Measurements from ENCODE around the gene RNH1. TPM values are rescaled to one million over a fixed set of nuclear protein-coding genes. Genes with fewer than 3 reads are reported as not detected.
A peak's percentile ranks its signal among the peaks of the same experiment; 100 is the strongest.

RNH1 gene
- total RNA-seq, 1 donor from 2014 or later: 85.9 TPM

GRCh38 chr11:537622-538430, 30.8 kb upstream of the RNH1 start:
- Mint-ChIP-seq H3K4me1 (ENCODE audit: low read depth, unreplicated experiment) (no peaks in the 10 kb centered on the region), H3K4me3 (ENCODE audit: unreplicated experiment) (no peak overlapping the region), H3K27ac (ENCODE audit: unreplicated experiment) (no peak overlapping the region), H3K9me3 (ENCODE audit: unreplicated experiment) (peaks cover 5% of the 10 kb centered on the region), H3K36me3 (ENCODE audit: unreplicated experiment) (no peaks in the 10 kb centered on the region), H3K27me3 (ENCODE audit: unreplicated experiment) (peaks cover 4% of the 10 kb centered on the region)
- DNase-seq: no peak
- TF ChIP-seq CTCF (IDR thresholded peaks at IDR 0.05; ENCODE audit: partially characterized antibody, unreplicated experiment): no peak

GRCh38 chr11:536841-537621, 30.0 kb upstream of the RNH1 start, which contains the start of gene LRRC56:
Gene LRRC56 (plus strand): TSS chr11:537527. CDS start chr11:540685, 3,158 bp downstream.
- Mint-ChIP-seq H3K27ac (ENCODE audit: unreplicated experiment) (peak within 1 kb of the TSS; percentile 83), H3K27me3 (ENCODE audit: unreplicated experiment) (peaks cover 4% of the 10 kb centered on the region), H3K4me3 (ENCODE audit: unreplicated experiment) (peak within 1 kb of the TSS; percentile 92), H3K4me1 (ENCODE audit: low read depth, unreplicated experiment) (no peaks in the 10 kb centered on the region), H3K9me3 (ENCODE audit: unreplicated experiment) (peaks cover 5% of the 10 kb centered on the region), H3K36me3 (ENCODE audit: unreplicated experiment) (no peaks in the 10 kb centered on the region)
- no peak for TF ChIP-seq CTCF (IDR thresholded peaks at IDR 0.05; ENCODE audit: partially characterized antibody, unreplicated experiment)
- peak; percentile 76 for DNase-seq

- Mint-ChIP-seq H3K9me3 (ENCODE audit: unreplicated experiment) (peaks cover 5% of the 10 kb centered on the region), H3K27me3 (ENCODE audit: unreplicated experiment) (peaks cover 4% of the 10 kb centered on the region), H3K4me3 (ENCODE audit: unreplicated experiment) (peak within 1 kb of the TSS; percentile 92), H3K36me3 (ENCODE audit: unreplicated experiment) (no peaks in the 10 kb centered on the region), H3K27ac (ENCODE audit: unreplicated experiment) (peak within 1 kb of the TSS; percentile 83), H3K4me1 (ENCODE audit: low read depth, unreplicated experiment) (no peaks in the 10 kb centered on the region)
- TF ChIP-seq CTCF (IDR thresholded peaks at IDR 0.05; ENCODE audit: partially characterized antibody, unreplicated experiment): no peak
- peak; percentile 98 for DNase-seq
These were observed 28.7 kb upstream of the RNH1 start, which contains the start of gene HRAS for GRCh38 chr11:535519-536454. Gene HRAS (minus strand): TSS chr11:535576.

- TF ChIP-seq CTCF (IDR thresholded peaks at IDR 0.05; ENCODE audit: partially characterized antibody, unreplicated experiment): no peak
- no peaks in the 10 kb centered on the region for H3K36me3 Mint-ChIP-seq (ENCODE audit: unreplicated experiment)
- H3K9me3 Mint-ChIP-seq (ENCODE audit: unreplicated experiment): peaks cover 5% of the 10 kb centered on the region
- H3K4me3 Mint-ChIP-seq (ENCODE audit: unreplicated experiment): no peak overlapping the region
- H3K4me1 Mint-ChIP-seq (ENCODE audit: low read depth, unreplicated experiment): no peaks in the 10 kb centered on the region
- DNase-seq: no peak
- H3K27ac Mint-ChIP-seq (ENCODE audit: unreplicated experiment): no peak overlapping the region
- H3K27me3 Mint-ChIP-seq (ENCODE audit: unreplicated experiment): peaks cover 4% of the 10 kb centered on the region
These were observed 28.1 kb upstream of the RNH1 start for GRCh38 chr11:535210-535518.

Measured in glutamatergic neuron (in vitro differentiated cells).